H7 (cell line): ENCODE measurements around the gene DHX8. TPM values are rescaled to one million over a fixed set of nuclear protein-coding genes. Genes with fewer than 3 reads are reported as not detected.

Experiments used
- DNase-seq: peaks from one replicate; pipeline ENCODE4 v3.0.0; 2012
- H3K27me3 ChIP-seq: 2 replicates; pipeline ENCODE4 v1.6.0; 2011; ENCODE audit warnings: mild to moderate bottlenecking, low read length; ENCODE audit not compliant: control insufficient read depth, insufficient read depth
- H3K36me3 ChIP-seq: replicated peaks from 2 replicates; pipeline ENCODE4 v1.5.1; 2011; ENCODE audit warnings: low read length; ENCODE audit not compliant: control insufficient read depth, insufficient read depth
- H3K4me3 ChIP-seq: 2 replicates; pipeline ENCODE4 v1.5.1; 2011; ENCODE audit warnings: low read depth, mild to moderate bottlenecking, control low read depth, low read length, moderate library complexity; ENCODE audit not compliant: insufficient read depth
- total RNA-seq: library from RNA; depleted of rRNA; stranded (reverse); fragments of >200 nt; shearing (Covaris generic); gene quantifications from 2 replicates; pipeline ENCODE4 v1.2.3, GENCODE V29; 2014

DHX8 gene
- total RNA-seq, 1 experiment from 2014 or later, result 42.6 TPM

- Histone ChIP-seq H3K27me3 (peaks cover 2% of the 10 kb centered on the region; the same call in 1 of the 2 replicates), H3K4me3 (no peak overlapping the region)
- no peak for DNase-seq
Measured at GRCh38 chr17:43542859-43543258, 59.1 kb downstream of the DHX8 start.

DNA sequence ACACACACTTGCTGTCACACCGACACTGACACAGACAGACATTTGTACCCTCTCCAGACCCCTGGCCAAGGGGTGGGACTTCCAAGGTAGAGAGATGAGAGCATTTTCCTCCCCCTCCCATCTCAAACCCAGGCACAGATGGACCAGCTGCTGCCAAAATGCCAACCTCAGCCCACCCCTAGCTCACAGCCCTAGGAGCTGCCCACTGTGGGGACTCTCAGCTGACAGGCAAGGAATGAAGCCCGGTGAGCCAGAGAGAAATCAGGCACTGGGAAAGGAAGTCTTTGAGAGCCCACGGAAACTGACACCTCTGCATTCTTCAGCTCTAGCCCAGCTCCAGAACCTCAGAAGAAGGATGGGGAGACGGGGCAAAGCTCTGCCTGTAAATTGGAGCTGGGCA, 59.5 kb downstream of the DHX8 start:
- no peak for DNase-seq
- H3K36me3 ChIP-seq, result no peaks in the 10 kb centered on the region; the same call in 1 of the 2 replicates
- peak overlapping the region; percentile 51 for H3K4me3 ChIP-seq
- H3K27me3 ChIP-seq, result peaks cover 2% of the 10 kb centered on the region; the same call in 1 of the 2 replicates

More at GRCh38 chr17:43542859-43543258, 59.1 kb downstream of the DHX8 start:
- no peaks in the 10 kb centered on the region; the same call in 1 of the 2 replicates for H3K36me3 ChIP-seq

DNA sequence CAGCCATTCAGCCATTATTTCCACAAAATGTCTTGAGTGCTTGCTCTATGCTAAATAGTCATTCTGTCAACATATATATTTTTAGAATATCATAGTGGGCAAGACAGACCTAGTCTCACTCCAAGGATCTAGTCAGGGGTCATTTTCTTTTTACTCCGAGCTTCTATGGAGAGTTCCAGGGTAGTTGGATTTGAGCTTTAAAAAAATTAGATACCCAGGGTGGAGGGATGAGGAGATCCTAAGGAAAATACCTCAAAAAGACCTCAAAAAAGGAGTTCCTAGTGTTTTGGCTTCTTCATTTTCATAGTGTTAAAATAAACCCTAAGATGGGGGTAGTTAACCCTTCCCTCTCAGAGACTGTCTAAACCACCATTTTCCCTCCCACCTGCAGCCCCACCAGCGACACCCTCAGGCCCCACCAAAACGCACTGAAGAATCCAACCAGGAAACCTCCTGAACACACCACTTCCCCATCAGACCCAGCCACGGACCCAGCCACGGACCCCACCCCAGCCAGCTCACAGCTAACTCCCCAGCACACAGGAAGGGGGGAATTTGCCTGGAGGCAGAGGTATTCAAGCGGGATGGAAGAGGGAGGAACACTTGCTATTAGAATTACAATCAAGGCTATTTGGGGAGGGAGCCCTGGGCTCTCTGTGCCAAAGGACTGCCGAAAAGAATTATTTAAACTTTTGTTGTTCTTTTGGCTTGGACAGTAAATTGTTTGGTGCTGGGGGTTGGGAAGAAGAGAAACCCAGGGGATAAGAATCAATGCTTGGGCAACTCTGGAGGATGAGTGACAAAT, 60.2 kb downstream of the DHX8 start:
- Histone ChIP-seq H3K27me3 (peaks cover 2% of the 10 kb centered on the region; the same call in 1 of the 2 replicates), H3K4me3 (peak overlapping the region; percentile 51), H3K36me3 (no peaks in the 10 kb centered on the region; the same call in 1 of the 2 replicates)
- DNase-seq, result no peak

DNA sequence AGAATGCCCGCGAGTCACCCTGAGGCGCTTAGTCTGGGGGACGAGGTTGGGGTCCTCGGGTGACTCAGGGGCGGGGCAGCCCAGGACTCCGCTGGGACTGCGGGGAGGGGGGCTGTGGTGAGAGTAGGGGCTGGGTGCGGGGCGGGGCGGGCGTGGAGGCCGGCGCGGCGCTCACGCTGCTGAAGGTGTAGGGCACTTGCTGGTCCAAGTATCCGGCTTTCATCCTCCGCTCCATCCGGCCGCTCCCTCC, 61.5 kb downstream of the DHX8 start:
- no peaks in the 10 kb centered on the region for H3K36me3 ChIP-seq
- DNase-seq, result no peak
- H3K27me3 ChIP-seq, result peaks cover 2% of the 10 kb centered on the region; the same call in 1 of the 2 replicates
- peak overlapping the region; percentile 51 for H3K4me3 ChIP-seq

DNA sequence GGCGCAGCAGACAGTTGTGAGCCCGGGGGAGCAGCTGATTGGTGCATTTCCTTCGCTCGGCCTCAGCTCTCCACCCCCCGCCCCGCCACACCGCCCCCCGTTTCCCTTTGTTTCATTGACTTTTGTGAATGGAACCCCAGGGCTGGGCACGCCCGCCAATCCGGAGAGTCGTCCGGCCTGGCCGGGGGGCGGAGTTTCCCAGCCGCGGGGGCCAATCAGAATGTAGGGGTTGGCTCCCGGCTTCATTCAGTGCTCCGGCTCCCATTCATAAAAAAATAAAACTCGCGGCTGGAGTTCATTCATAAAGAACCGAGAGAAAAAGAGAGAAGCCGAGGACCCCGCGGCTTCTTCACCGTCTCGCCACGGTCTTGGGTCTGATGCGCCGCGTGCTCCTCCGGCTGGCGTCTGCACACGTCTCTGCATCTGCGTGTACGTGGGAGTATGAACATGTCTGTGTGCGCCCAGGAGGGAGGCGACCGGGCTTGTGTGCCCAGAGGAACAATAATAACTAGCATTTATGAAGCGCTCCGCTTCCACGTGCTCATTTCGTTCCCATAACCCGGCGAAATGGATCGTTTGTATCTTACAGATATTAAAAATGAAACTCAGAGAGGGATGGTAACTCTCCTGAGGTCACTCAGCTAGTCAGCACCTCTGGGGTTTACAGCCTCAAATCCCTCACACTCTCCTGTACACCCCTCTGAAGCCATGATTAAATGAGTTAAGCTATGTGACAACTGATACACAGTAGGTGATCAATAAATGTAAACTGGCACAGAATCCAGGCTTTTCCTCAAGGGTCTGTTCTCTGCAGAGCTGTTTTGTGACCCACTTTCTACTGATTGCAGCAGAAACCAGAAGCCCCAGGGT, 62.8 kb downstream of the DHX8 start, which contains the start of gene ETV4:
Gene ETV4 (minus strand): TSS at position 22 of the 870 bp plus-strand sequence. CDS start 723 bp downstream, outside the sequence.
- Histone ChIP-seq H3K4me3 (peak within 1 kb of the TSS; percentile 51), H3K27me3 (peaks cover 2% of the 10 kb centered on the region; the same call in 1 of the 2 replicates), H3K36me3 (no peaks in the 10 kb centered on the region)
- peak; percentile 99 for DNase-seq

DNA sequence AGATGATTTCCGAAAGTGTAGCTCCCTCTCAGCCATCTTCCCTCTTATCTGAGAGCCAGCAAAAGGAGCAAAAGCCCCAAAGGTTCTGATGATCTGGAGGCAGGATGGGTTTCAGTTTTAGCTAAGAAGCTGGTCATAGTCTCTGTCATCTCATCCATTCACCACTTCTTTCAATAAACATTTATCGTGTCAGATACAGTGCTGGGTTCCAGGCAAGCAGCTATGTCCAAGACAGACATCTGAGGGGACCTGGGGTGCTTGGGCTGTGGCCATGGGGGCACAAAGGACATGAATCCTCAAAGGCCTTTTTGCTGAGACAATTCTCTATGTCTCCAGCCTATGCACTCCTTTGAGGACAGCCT, 63.4 kb downstream of the DHX8 start:
- H3K4me3 ChIP-seq, result no peak overlapping the region
- H3K36me3 ChIP-seq, result no peaks in the 10 kb centered on the region
- H3K27me3 ChIP-seq, result peaks cover 2% of the 10 kb centered on the region; the same call in 1 of the 2 replicates
- DNase-seq, result no peak

DNA sequence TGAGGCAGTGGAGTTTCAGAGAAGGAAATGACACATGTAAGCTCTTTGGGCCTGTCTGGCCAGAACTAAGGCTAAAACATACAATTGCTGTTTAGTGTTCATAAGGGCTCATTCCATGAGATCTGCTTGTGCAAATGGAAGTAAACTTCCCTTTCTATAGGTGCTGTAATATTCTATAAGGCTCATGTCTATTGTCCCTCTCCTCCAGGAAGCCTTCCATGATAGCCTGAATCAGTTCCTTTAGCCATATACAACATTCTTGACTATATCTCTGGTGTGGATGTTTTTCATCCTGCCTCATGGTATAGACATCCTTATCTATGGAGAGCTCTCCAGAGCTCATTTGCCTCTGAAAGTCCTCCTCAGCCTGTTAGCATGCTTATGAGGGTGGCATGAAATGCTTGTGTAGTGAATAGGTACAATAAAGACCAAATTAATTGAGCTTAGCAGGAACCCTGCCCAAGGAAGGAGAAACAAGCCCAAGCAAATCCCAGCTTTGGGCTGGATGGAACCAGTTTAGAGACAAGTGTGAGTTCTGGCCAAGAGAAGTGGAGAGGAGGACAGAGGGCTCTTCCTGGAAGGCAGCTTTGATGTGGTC, 64.0 kb downstream of the DHX8 start:
- DNase-seq, result no peak
- peaks cover 2% of the 10 kb centered on the region; the same call in 1 of the 2 replicates for H3K27me3 ChIP-seq
- H3K36me3 ChIP-seq, result no peaks in the 10 kb centered on the region
- H3K4me3 ChIP-seq, result no peak overlapping the region

GRCh38 chr17:43548689-43549379, 65.1 kb downstream of the DHX8 start:
- Histone ChIP-seq H3K4me3 (no peak overlapping the region), H3K27me3 (peaks cover 2% of the 10 kb centered on the region; the same call in 1 of the 2 replicates)
- DNase-seq, result no peak

GRCh38 chr17:43549496-43549895, 65.7 kb downstream of the DHX8 start:
- no peak for DNase-seq
- Histone ChIP-seq H3K4me3 (no peak overlapping the region), H3K27me3 (peaks cover 2% of the 10 kb centered on the region; the same call in 1 of the 2 replicates), H3K36me3 (no peaks in the 10 kb centered on the region)

More at GRCh38 chr17:43548689-43549379, 65.1 kb downstream of the DHX8 start:
- H3K36me3 ChIP-seq, result no peaks in the 10 kb centered on the region

DNA sequence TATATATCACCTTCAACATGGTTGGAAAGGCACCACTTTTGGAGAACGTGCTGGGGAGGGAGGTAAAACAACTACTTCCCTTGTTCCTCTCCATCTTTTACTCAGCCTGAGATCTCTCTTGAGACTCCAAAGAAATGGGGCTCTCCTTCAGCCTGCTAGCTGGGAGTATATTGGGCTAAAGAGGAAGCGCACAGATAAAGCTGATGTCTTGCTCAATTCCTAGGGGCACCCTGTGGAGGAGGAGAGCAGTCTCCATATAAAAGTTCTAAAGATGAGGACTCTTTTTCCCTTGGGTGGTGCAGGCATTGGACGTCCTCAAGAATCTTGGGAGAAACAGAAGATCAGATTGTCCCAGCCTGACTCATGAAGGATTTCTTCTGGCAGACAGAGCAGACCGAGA, 67.0 kb downstream of the DHX8 start:
- no peaks in the 10 kb centered on the region for H3K36me3 ChIP-seq
- DNase-seq, result no peak
- H3K4me3 ChIP-seq, result no peak overlapping the region
- peaks cover 2% of the 10 kb centered on the region; the same call in 1 of the 2 replicates for H3K27me3 ChIP-seq

DNA sequence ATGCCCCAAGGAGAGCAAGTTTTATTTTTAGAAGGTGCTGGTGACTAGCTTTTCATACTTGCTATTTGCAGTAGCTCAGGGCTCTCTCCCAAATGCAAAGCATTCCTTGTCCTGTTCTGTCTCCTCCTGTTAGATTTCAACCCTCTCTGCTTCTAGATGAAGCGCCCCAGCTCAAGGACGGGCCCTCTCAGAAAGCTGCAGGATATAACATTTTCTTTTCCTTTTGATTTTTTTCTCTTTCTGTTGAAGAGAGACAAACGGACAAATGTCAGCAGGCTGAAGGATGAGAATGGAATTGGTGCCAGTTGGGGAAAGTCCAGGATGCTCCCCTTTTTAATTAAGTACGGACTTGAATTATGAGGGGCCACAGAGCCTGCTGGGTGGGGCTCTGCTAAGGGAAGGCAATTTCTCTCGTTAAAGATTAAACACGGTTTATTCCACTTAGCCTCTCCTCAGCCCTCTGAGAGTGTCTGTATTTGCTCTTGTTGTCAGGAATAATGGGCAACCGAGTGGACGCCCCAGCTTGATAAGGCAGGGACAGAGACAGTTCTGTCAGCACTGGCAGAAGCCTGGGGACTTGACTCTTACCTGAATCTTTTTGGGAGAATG, 68.6 kb downstream of the DHX8 start:
- Histone ChIP-seq H3K36me3 (no peaks in the 10 kb centered on the region), H3K27me3 (peaks cover 2% of the 10 kb centered on the region; the same call in 1 of the 2 replicates), H3K4me3 (no peak overlapping the region)
- DNase-seq, result no peak

DNA sequence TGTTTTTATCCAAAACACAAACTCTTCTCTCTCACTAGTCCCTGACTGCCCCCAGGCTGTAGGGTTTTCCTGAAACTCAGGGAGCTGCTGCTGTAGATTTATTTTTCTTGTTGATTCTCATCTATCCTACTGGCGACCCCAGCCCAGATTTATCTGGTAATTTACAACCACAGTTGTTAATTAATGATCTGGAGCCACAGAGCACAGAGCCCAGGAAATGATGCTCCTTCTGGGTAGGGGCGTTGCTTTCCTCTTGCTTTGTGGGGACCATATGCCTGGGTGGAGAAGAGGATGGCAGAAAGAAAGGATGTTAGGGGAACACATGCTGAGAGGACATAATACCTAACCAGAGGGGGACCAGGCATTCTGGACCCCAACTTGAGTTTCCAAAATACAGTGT, 69.8 kb downstream of the DHX8 start:
- Histone ChIP-seq H3K36me3 (no peaks in the 10 kb centered on the region), H3K27me3 (no peaks in the 10 kb centered on the region), H3K4me3 (no peak overlapping the region)
- peak; percentile 74 for DNase-seq

DNA sequence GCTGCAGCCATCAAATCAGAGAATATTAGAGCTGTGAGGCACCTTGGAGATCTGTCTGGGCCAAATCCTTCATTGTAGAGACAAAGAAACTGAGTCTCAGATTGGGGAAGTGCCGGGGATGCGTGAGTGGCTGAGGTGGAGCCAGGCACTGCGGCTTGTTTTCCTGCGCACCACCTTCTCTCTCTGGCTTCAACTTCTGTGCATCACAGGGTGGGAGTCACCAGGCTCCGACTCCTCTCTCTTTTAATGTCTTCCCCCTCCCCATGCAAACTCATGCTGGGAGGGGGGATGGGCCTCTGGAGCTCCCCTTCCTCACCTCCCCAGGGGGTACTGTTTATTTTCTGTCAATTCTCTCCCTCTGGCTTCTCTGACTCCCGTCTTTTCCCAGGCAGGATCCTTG, 71.1 kb downstream of the DHX8 start:
- H3K4me3 ChIP-seq, result no peak overlapping the region
- no peaks in the 10 kb centered on the region for H3K27me3 ChIP-seq
- DNase-seq, result peak; percentile 52
- no peaks in the 10 kb centered on the region for H3K36me3 ChIP-seq

- no peak for DNase-seq
- no peaks in the 10 kb centered on the region for H3K36me3 ChIP-seq
- no peaks in the 10 kb centered on the region for H3K27me3 ChIP-seq
- H3K4me3 ChIP-seq, result no peak overlapping the region
Measured at GRCh38 chr17:43556292-43556691, 72.5 kb downstream of the DHX8 start.
